H1 (cell line): ENCODE measurements around the gene DGKH. TPM values are rescaled to one million over a fixed set of nuclear protein-coding genes. Genes with fewer than 3 reads are reported as not detected.

Experiments
- BACH1 ChIP-seq: IDR thresholded peaks from 2 replicates; pipeline ENCODE4 v1.6.1; 2012; ENCODE audit warnings: low read length, improper control_type of control experiment
- GTF2F1 ChIP-seq: IDR thresholded peaks from 2 replicates; pipeline ENCODE4 v1.6.1; 2012; ENCODE audit warnings: low read depth, low read length, improper control_type of control experiment, borderline replicate concordance
- HDAC6 ChIP-seq: IDR thresholded peaks from one replicate; pipeline ENCODE4 v1.7.1; 2012; ENCODE audit warnings: low read depth, mild to moderate bottlenecking, inconsistent platforms, low read length, moderate library complexity
- JUN ChIP-seq: IDR thresholded peaks from 2 replicates; pipeline ENCODE4 v1.6.1; 2011; ENCODE audit warnings: low read depth, mild to moderate bottlenecking, improper control_type of control experiment, low read length
- POLR2A ChIP-seq, 2 experiments: IDR thresholded peaks; 1 replicate in 1 of 2; 2 replicates in 1 of 2; pipeline ENCODE4 v1.6.1; 2011; ENCODE audit warnings: low read depth in 2 of 2, low read length in 2 of 2, mild to moderate bottlenecking in 2 of 2; ENCODE audit errors: control extremely low read depth in 1 of 2
- POLR2AphosphoS5 ChIP-seq: IDR thresholded peaks from 2 replicates; pipeline ENCODE4 v1.6.1; 2011; ENCODE audit warnings: low read depth, low read length
- POU5F1 ChIP-seq: IDR thresholded peaks from 2 replicates; pipeline ENCODE4 v1.6.1; 2011; ENCODE audit warnings: low read depth, mild to moderate bottlenecking, low read length, moderate library complexity
- RFX5 ChIP-seq: IDR thresholded peaks from 2 replicates; pipeline ENCODE4 v1.6.1; 2011; ENCODE audit warnings: low read depth, low read length, improper control_type of control experiment, borderline replicate concordance
- SIRT6 ChIP-seq: IDR thresholded peaks from one replicate; pipeline ENCODE4 v1.7.1; 2012; ENCODE audit warnings: low read length, inconsistent platforms
- SP4 ChIP-seq: IDR thresholded peaks from 2 replicates; pipeline ENCODE4 v1.6.1; 2012; ENCODE audit warnings: low read length, inconsistent platforms
- TAF1 ChIP-seq: IDR thresholded peaks from 2 replicates; pipeline ENCODE4 v1.6.1; 2011; ENCODE audit warnings: mild to moderate bottlenecking, low read depth, low read length
- TAF7 ChIP-seq: optimal IDR thresholded peaks from 2 replicates; pipeline ENCODE3; 2011; ENCODE audit warnings: low read depth, mild to moderate bottlenecking, inconsistent platforms, low read length, moderate library complexity, borderline replicate concordance
- TEAD4 ChIP-seq: IDR thresholded peaks from 2 replicates; pipeline ENCODE4 v1.6.1; 2012; ENCODE audit warnings: low read depth, low read length, inconsistent platforms, mixed read lengths
- YY1 ChIP-seq: IDR thresholded peaks from 2 replicates; pipeline ENCODE4 v1.6.1; 2011; ENCODE audit warnings: low read depth, mild to moderate bottlenecking, low read length
- polyA plus RNA-seq, 7 experiments: library from polyadenylated mRNA; depleted of rRNA in 3 of 7; stranded (reverse) in 5 of 7; unstranded in 2 of 7; fragments of >200 nt in 5 of 7; fragments of 200-250 nt in 2 of 7; gene quantifications; 1 replicate in 5 of 7; 2 replicates in 1 of 7; 4 replicates in 1 of 7; pipeline versions ENCODE4 v1.2.1 to v1.2.3, GENCODE V29; 2011 to 2013; ENCODE audit warnings: missing spikeins in 2 of 7, mixed read lengths in 2 of 7
- total RNA-seq: library from RNA; stranded (reverse); fragmentation: NEBNext Ultra II Directional; extraction: Animal tissue kit (Norgen Biotek cat#: 25700); gene quantifications from 2 replicates; pipeline ENCODE4 v1.2.1, GENCODE V29; 2021
- TF ChIP-seq, protein P1 (sequence below): IDR thresholded peaks from 2 replicates; pipeline ENCODE4 v1.6.1; 2012; ENCODE audit warnings: inconsistent platforms

DGKH gene
- total and polyA plus RNA-seq, 2 of the 8 experiments (the other 6 are each of a cell fraction or from before 2014, with no cell fraction given), result 2.1 to 7.9 TPM

DNA sequence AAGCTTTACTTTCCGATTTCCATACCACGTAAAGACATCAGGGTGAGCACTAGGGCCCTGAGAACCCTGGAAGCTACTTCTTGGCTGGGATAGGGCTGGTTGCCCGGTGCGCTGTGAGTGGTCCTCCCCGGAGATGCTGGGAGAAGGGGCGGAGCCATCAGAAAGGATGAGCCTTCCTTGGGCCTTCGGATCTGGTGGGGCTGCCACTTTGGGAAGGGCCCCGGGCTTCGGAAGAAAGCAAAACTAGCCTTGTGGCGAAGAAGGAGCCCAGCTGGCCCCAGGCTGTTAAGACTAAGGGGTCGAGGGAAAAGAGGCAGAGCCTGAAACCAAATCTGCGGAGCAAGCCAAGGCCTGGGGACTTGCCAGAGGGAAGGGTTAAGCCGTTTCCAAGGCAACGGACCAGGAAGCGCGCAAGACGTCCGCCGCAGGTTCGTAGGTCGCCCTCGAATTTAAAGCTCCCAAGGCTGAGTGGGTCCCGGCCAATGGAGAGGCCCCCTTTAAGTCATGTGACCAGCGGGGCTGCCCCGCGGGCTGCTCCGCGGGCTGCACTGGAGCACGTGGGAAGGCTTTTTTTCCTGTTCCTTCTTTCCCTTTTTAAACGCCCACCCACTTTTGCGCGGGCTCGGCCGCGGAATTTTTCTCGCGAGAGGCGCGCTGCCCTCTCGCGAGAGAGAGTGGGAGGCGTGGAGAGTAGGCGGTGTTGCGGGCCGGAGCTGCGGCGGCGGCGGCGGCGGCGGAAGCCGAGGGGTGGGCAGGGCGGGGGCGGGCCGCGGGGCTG is 223.1 kb downstream of the DGKH start (continued):
- TF ChIP-seq BACH1 (peak; percentile 78), RFX5 (no peak), SIRT6 (no peak), SP4 (peak; percentile 65; the same call in 1 of the 2 replicates), TAF1 (0 out of 2 replicates have a peak, but pooled peaks have one; percentile 53), GTF2F1 (0 out of 2 replicates have a peak, but pooled peaks have one; percentile 60), TEAD4 (no peak), POLR2AphosphoS5 (no peak; the same call in 1 of the 2 replicates), POLR2A (IDR thresholded peaks at IDR 0.05; ENCODE audit: control extremely low read depth in 1 of 2, low read depth in 2 of 2, low read length in 2 of 2) (peak in 1 of 2 experiments; percentile 69; a peak in 2 of 3 replicates), TAF7 (no peak), POU5F1 (0 out of 2 replicates have a peak, but pooled peaks have one; percentile 13), HDAC6 (no peak), YY1 (no peak), JUN (no peak)
- TF ChIP-seq, protein P1, sequence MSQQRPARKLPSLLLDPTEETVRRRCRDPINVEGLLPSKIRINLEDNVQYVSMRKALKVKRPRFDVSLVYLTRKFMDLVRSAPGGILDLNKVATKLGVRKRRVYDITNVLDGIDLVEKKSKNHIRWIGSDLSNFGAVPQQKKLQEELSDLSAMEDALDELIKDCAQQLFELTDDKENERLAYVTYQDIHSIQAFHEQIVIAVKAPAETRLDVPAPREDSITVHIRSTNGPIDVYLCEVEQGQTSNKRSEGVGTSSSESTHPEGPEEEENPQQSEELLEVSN, result peak; percentile 94
